ENCODE data around the gene MAMLD1. TPM values are rescaled to one million over a fixed set of nuclear protein-coding genes. Genes with fewer than 3 reads are reported as not detected.

The MAMLD1 gene
- polyA plus RNA-seq, 1 donor = 16.0 TPM

DNA sequence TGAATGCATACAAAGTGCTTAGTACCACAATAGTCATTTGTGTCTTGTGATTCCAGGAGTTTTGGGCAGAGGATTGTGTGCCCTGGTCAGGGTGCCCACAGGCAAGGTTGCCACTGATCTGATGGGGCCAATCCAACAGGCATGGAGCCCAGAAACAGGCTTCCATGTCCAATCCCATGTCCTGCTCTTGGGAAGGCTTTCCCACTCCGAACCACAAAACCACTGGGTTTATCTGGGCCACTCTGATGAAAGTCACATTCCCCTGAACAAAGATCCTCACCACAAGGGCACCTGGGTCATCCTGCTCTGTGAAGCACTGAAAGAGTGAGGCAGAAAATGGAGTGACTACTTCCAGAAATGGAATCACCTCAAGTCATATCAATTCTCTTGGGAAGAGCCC lies 96.9 kb downstream of the MAMLD1 start:
- DNase-seq (ENCODE audit: low read depth) = no peak

DNA sequence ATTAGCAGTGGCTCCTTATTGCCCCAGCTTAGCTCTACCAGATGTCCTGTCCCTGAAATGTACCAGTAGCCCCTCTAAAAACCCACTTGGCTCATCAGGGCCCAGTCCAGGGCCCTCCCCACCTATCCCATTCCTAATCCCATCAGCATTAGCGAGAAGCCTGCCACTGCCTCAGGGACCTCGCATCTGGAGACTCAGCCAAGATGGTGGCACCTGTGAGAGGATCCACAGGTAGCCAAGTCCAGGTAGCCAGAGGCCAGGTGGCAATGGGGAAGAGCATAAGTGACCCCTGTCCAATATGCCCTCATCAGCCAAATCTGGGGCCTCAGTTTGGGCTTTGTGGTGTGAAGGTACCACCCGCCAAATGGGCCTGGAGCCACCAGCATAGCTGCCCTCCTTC lies 97.7 kb downstream of the MAMLD1 start:
- DNase-seq (ENCODE audit: low read depth) = no peak

DNA sequence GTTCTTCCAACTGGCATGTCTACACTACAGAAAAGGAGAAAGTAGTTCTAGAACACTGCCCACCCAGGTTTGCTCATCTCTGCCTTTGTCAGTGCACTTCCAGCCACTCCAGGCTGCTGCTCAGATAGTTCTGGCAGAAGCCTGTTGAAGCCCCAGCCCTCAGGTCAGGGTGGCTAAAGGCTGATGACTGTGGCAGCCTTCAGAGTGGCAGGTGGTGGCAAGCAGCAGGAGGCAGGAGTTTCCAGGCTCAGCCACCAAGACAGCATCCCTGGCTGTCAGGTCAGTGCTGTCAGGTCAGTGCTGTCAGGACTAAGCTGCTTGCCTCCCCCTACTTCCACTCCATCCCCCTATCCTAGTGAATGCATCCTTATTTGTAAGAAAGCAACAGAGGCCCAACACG lies 100.4 kb downstream of the MAMLD1 start:
- no peak for DNase-seq (ENCODE audit: low read depth)

DNA sequence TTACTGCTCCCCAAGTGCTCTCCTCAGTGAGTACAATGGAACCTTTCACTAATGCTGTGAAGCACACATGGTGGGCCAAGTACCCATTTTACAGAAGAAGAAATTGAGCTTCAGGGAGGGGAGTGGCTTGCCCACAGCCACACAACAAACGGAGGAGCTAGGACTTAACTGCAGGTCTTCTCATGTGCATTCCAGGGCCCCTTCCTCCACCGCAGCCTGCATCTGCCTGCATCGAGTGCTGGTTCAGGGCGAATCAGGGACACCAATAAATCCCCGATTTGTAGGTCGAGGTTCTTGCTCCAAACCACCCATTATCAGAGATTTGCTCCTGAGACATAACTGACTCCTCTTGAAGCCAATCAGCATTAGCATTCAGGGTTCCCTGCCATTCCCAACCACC lies 100.9 kb downstream of the MAMLD1 start:
- no peak for DNase-seq (ENCODE audit: low read depth)

- no peak for DNase-seq (ENCODE audit: low read depth)
Observed at GRCh38 chrX:150465326-150465725, 102.2 kb downstream of the MAMLD1 start.

DNA sequence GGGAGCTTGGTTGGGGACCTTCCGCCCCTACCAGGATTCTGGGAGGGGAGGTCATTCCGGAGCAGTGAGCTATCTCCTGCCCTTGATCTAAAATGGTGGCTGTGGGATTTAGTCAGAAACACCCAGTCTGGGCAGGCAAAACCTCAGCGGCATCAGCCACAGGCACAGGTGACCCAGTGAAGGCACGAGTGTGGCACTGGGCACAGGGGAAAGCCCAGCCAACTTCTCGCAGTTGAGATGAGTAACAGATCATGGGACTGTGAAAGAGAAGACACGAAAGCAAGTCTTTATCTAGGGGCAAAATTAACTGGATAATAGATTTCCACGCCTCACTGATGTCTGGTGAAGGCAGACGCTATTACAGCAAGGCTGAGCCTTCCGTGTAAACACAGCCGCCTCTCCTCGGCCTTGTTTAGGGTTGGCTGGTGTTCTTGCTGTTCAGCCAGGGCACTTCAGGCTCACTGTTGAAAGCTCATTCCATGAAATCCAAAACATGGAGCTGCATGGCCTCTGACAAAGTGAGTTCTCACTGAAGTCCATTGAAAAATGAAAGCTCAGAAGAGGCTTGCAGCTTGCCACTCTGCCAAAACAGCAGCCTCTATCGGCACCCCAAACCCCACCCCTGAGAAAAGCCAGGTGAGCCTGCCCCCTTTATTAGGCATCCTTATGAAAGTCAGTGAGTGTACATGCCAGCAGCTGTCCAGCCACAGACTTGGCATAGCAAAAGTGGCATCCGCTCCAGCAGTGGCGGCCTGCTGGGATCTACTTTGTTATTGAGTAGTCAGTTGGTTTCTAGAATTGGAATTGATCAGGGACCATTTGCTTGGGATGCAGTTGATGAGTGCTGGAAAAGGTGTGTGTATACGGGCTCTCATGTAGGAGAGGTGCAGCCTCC lies 103.0 kb downstream of the MAMLD1 start:
- DNase-seq (ENCODE audit: low read depth) = no peak

GRCh38 chrX:150472306-150472705 lies 109.2 kb downstream of the MAMLD1 start:
- no peak for DNase-seq (ENCODE audit: low read depth)

- no peak for DNase-seq (ENCODE audit: low read depth)
Observed at GRCh38 chrX:150473371-150473770, 110.3 kb downstream of the MAMLD1 start.

DNA sequence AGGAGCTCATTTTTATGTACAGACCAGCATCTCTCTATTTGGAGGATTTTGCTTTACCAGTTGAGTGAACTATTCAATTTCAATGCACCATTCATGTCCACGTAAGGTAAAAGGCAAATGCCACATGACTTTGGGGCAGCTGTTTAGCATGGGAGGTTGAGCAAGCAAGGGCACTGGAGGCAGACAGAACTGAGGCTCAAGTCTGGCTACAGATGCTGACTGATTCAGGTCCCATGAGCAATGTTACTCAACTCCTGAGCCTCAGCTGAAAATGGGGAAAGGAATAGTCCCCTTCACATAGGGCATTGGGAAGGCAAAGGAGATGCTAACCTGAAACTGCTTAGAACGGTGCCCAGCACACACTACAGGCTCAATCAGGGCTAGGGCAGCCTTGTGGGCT lies 112.3 kb downstream of the MAMLD1 start:
- no peak for DNase-seq (ENCODE audit: low read depth)

GRCh38 chrX:150476164-150476699 lies 113.1 kb downstream of the MAMLD1 start:
- DNase-seq (ENCODE audit: low read depth) = no peak

DNA sequence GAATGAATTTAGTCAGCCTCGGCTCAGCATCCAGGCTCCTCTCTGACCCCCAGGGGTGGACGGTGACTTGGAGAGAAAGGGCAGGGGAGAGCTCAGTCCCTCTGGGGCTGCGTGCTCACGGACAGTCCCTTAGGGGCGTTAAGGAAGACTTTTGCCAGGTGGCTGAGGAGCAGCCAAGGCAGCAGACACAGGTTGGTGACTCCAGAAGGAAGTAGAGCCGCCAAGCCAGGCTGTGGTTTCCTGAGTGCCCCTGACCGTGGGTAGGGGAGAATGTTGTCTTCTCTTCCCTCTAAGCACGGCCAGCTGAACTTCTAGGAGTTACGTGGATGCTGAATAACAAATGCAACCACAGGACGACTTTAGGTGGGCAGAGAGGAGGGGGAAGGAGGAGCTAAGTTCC lies 114.3 kb downstream of the MAMLD1 start:
- no peak for DNase-seq (ENCODE audit: low read depth)

GRCh38 chrX:150478496-150479492 lies 115.7 kb downstream of the MAMLD1 start:
- DNase-seq (ENCODE audit: low read depth) = no peak

DNA sequence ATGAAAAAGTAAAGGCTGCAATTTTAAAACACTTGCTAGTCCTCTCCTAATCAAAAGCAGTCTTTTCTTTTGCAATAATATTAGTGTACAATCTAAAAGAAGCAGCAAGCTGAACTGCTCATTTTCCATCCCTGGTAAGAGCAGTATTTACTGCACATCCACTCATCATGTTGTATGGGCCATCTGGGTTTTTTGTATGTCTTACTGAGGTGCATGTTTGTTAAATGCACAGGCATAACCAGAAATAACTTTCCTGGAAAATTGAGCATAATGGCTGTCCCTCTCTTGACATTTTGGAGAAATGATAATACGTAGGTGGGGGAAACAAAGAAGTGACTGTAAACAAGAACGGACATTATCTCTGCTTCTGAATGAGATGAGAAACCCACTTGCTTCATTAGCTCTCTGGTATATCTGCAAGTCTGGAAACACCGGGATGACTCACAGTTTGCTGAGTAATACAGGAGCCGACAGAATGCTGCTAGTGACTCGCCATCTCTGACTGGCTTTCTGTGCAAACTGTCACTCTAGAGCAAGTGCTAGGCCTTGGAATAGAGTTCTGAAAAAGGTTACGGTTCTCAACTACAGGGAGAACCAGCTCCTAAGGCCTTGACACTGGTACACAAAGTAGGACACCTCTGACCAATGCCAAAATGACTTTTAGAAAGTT lies 119.6 kb downstream of the MAMLD1 start:
- no peak for DNase-seq (ENCODE audit: low read depth)

GRCh38 chrX:150483356-150483985 lies 120.4 kb downstream of the MAMLD1 start:
- DNase-seq (ENCODE audit: low read depth) = no peak

- DNase-seq (ENCODE audit: low read depth) = no peak
Observed at GRCh38 chrX:150486011-150486410, 122.9 kb downstream of the MAMLD1 start.

DNA sequence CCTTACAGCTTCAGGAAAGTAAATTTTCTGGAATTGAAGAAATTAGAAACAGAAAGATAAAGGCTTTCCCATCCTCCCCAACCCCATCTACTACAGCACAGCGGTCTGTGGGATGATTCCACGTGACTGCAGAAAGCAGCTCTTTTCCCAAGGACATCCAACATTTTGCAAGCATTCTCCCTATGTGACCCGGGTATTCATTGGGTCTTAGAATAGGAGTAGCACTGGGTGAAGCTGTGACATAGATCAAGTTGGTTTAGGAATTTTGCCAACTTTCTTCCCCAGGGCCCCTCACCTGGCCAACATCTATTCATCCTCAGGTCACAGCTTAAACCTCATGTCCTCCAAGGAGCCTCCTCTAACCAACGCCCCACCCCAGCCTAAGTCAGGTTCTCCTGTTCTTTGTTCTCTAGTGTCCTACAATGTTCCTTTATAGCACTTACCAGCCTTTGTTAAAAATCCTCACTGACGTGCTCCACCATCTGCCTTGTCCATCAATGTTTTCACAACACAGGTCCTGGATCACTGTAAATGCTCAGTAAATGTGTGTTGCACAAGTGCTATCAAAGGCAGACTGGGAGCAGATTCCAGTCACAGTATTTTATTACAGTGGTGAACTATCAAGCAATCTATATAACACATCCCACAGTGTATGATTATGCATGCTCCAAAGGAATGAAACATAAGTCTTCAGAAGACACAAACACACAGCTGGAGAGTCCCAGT lies 124.4 kb downstream of the MAMLD1 start:
- no peak for DNase-seq (ENCODE audit: low read depth)

DNA sequence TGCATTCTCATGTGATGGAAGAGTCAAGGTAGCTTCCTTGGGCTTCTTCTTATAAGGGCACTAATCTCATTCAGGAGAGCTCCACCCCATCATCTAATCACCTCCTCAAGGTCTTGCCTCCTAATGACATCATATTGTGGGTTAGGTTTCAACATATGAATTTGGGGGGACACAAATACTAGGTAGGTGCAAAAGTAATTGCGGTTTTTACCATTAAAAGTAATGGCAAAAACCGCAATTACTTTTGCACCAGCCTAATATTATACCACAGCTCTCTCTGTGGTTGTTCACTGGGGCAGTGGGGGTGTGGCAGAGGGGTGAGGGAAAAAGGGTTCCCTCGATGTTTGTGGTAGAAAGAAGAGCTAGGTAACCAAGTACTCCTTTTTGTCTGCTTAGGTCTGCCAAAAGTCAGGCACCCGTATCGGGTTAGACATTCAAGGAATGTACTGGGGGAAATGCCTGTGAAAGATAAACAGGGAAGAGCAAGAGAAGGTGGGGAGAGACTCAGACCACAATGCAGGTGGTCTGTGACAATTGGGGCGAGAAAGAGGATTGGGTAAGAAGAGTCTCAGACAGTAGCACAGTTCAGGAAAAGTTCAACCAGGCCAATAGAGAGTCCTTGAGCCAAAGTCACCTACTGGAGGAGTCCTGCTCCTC lies 126.4 kb downstream of the MAMLD1 start:
- no peak for DNase-seq (ENCODE audit: low read depth)

- DNase-seq (ENCODE audit: low read depth) = no peak
Observed at GRCh38 chrX:150495496-150495895, 132.4 kb downstream of the MAMLD1 start.

GRCh38 chrX:150499240-150499639 lies 136.1 kb downstream of the MAMLD1 start:
- DNase-seq (ENCODE audit: low read depth) = no peak

- no peak for DNase-seq (ENCODE audit: low read depth)
Observed at GRCh38 chrX:150502091-150502490, 139.0 kb downstream of the MAMLD1 start.

Measured in forelimb muscle (tissue), 1 donor.